ENCODE measurements around the gene TAC4. TPM values are rescaled to one million over a fixed set of nuclear protein-coding genes. Genes with fewer than 3 reads are reported as not detected.
A peak's percentile ranks its signal among the peaks of the same experiment; 100 is the strongest.

Gene TAC4
- total and polyA plus RNA-seq, 9 of the 15 experiments (the other 6 are each of a cell fraction or from before 2014, with no cell fraction given) = 0.17 TPM; not detected in 8

- TF ChIP-seq SIRT6 (IDR thresholded peaks at IDR 0.05; ENCODE audit: low read depth, low read length) = no peak
- no peak for TF ChIP-seq NFE2 (IDR thresholded peaks at IDR 0.05; ENCODE audit: low read depth)
- TF ChIP-seq AFF1 (IDR thresholded peaks at IDR 0.05; ENCODE audit: low read depth in 1 of 2, partially characterized antibody in 2 of 2) = no peak
- TF ChIP-seq ZKSCAN3 (CRISPR knock-in tag; IDR thresholded peaks at IDR 0.05) = no peak
- no peak for TF ChIP-seq FOXO4 (CRISPR knock-in tag; IDR thresholded peaks at IDR 0.05)
- TF ChIP-seq COPS2 (conservative IDR thresholded peaks at IDR 0.05) = no peak
- TF ChIP-seq ESRRB (CRISPR knock-in tag; IDR thresholded peaks at IDR 0.05; ENCODE audit: borderline replicate concordance) = no peak
- no peak for TF ChIP-seq TGIF2 (CRISPR knock-in tag; IDR thresholded peaks at IDR 0.05)
- no peak for TF ChIP-seq ZNF143 (CRISPR knock-in tag; IDR thresholded peaks at IDR 0.05)
- no peak for TF ChIP-seq SIN3A (IDR thresholded peaks at IDR 0.05; ENCODE audit: borderline replicate concordance in 2 of 2, control insufficient read depth in 1 of 2, low read depth in 2 of 2, low read length in 2 of 2)
- peak; percentile 93 to 94 (median 94) for TF ChIP-seq CTCF (IDR thresholded peaks at IDR 0.05 in 2 of 3, conservative IDR thresholded peaks at IDR 0.05 in 1 of 3; ENCODE audit: insufficient read depth in 2 of 3, low read depth in 1 of 3, low read length in 3 of 3)
- no peak for TF ChIP-seq USF1 (CRISPR knock-in tag; IDR thresholded peaks at IDR 0.05)
- no peak for TF ChIP-seq MXD1 (CRISPR knock-in tag; IDR thresholded peaks at IDR 0.05; ENCODE audit: borderline replicate concordance, poor library complexity, severe bottlenecking)
- no peak for TF ChIP-seq POLR3A (IDR thresholded peaks at IDR 0.05; ENCODE audit: borderline replicate concordance, extremely low read depth, insufficient read depth, insufficient read length)
- no peak for TF ChIP-seq ZNF239 (CRISPR knock-in tag; IDR thresholded peaks at IDR 0.05)
- TF ChIP-seq HIVEP1 (CRISPR knock-in tag; IDR thresholded peaks at IDR 0.05) = no peak
- no peak for TF ChIP-seq PCBP2 (IDR thresholded peaks at IDR 0.05; ENCODE audit: low read depth, low read length, poor library complexity, severe bottlenecking)
- no peak for TF ChIP-seq BRD4 (IDR thresholded peaks at IDR 0.05)
Observed at GRCh38 chr17:49880291-49881053, 32.6 kb upstream of the TAC4 start (continued).

Data from K562 (cell line).